CD4-positive, CD25-positive, alpha-beta regulatory T cell (primary cell): Measurements from ENCODE around the gene CCDC201. TPM values are rescaled to one million over a fixed set of nuclear protein-coding genes. Genes with fewer than 3 reads are reported as not detected.

Source experiments
- ATAC-seq, 2 donors: fragments of 150-1000 bp; cut with Tn5 transposase; one replicate each; pipeline ENCODE4 v1.10.0; 2021; ENCODE audit warnings: low read depth in 2 of 2, moderate number of reproducible peaks in 2 of 2, moderate library complexity in 1 of 2
- DNase-seq, 3 donors: peaks; one replicate each; pipeline versions ENCODE4 v3.0.0 to v3.0.0-alpha.2; 2012 to 2022; ENCODE audit warnings: mixed read lengths in 1 of 3
- H3K27ac ChIP-seq: one replicate; pipeline ENCODE4 v1.7.0; 2013; ENCODE audit warnings: mild to moderate bottlenecking, low read length; ENCODE audit not compliant: insufficient read depth, poor library complexity, severe bottlenecking
- H3K27me3 ChIP-seq: one replicate; pipeline ENCODE4 v1.7.0; 2013; ENCODE audit warnings: low read length; ENCODE audit not compliant: control insufficient read depth, insufficient read depth
- H3K36me3 ChIP-seq: one replicate; pipeline ENCODE4 v1.7.0; 2013; ENCODE audit warnings: mild to moderate bottlenecking, low read length, moderate library complexity; ENCODE audit not compliant: control insufficient read depth, insufficient read depth
- H3K4me1 ChIP-seq: 2 replicates; pipeline ENCODE4 v1.7.0; 2013; ENCODE audit warnings: mild to moderate bottlenecking, low read length; ENCODE audit not compliant: insufficient read depth, control insufficient read depth, poor library complexity, severe bottlenecking
- H3K4me3 ChIP-seq: one replicate; pipeline ENCODE4 v1.7.0; 2013; ENCODE audit warnings: low read depth, mild to moderate bottlenecking, low read length, moderate library complexity
- H3K9me3 ChIP-seq, 2 experiments: 1 replicate in 1 of 2; 2 replicates in 1 of 2; pipeline ENCODE4 v1.7.0; 2013; ENCODE audit warnings: low read length in 2 of 2, mild to moderate bottlenecking in 1 of 2, moderate library complexity in 1 of 2; ENCODE audit not compliant: control insufficient read depth in 2 of 2
- H3K27ac Mint-ChIP-seq, 3 donors: one replicate each; pipeline ENCODE4 v1.8.0; 2020 to 2022; ENCODE audit warnings: mild to moderate bottlenecking in 3 of 3, mixed read lengths in 3 of 3, moderate library complexity in 2 of 3
- H3K27me3 Mint-ChIP-seq: one replicate; pipeline ENCODE4 v1.8.0; 2022; ENCODE audit warnings: mild to moderate bottlenecking, mixed read lengths
- H3K36me3 Mint-ChIP-seq: one replicate; pipeline ENCODE4 v1.8.0; 2020; ENCODE audit warnings: mixed read lengths
- H3K4me1 Mint-ChIP-seq, 4 donors: one replicate each; pipeline ENCODE4 v1.8.0; 2020 to 2022; ENCODE audit warnings: mixed read lengths in 4 of 4, mild to moderate bottlenecking in 1 of 4
- H3K4me3 Mint-ChIP-seq, 4 donors: one replicate each; pipeline ENCODE4 v1.8.0; 2020 to 2022; ENCODE audit warnings: mild to moderate bottlenecking in 4 of 4, mixed read lengths in 4 of 4, moderate library complexity in 3 of 4
- H3K9me3 Mint-ChIP-seq, 7 donors: one replicate each; pipeline ENCODE4 v1.8.0; 2020 to 2022; ENCODE audit warnings: mixed read lengths in 7 of 7, mild to moderate bottlenecking in 3 of 7, moderate library complexity in 2 of 7
- polyA plus RNA-seq, 4 donors: library from polyadenylated mRNA; unstranded; fragments of 300-500 nt; fragmentation: Illumina TruSeq; gene quantifications; one replicate each; pipeline ENCODE4 v1.2.3, GENCODE V29; 2021
- total RNA-seq: library from RNA; stranded (reverse); gene quantifications from one replicate; pipeline ENCODE4 v1.2.3, GENCODE V29; 2022

CCDC201 gene
- total RNA-seq: not detected
- polyA plus RNA-seq: not detected

DNA sequence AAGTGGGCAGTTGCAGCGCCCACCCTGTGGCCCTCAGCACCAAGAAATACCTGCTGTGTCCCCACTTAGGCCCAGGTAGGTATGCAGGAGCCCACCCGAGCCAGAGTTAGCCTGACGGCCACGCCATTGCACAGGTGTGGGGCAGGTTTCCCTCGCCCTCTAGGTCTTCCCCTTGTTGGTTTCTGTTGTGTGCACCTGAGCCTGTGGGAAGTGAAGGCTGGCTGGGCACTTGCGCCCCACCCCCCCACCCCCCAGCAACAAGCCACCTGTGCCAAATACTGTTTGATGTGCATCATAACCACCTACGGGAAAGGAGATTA lies at the start of gene CCDC201:
CCDC201 (minus strand) TSS at position 48 of the 320 bp plus-strand sequence. CDS start 75 bp downstream, outside the sequence.
- H3K27me3 ChIP-seq: no peaks in the 10 kb centered on the region
- H3K27ac ChIP-seq: no peak within 1 kb of the TSS
- Mint-ChIP-seq H3K4me3 (no peak within 1 kb of the TSS), H3K36me3 (no peaks in the 10 kb centered on the region), H3K27me3 (peaks cover 12% of the 10 kb centered on the region), H3K4me1 (no peaks in the 10 kb centered on the region), H3K27ac (no peak within 1 kb of the TSS), H3K9me3 (peaks cover 0 to 3% (median 1%) of the 10 kb centered on the region in 7 donors)
- no peak within 1 kb of the TSS for H3K4me3 ChIP-seq
- no peaks in the 10 kb centered on the region for H3K36me3 ChIP-seq
- no peaks in the 10 kb centered on the region for H3K4me1 ChIP-seq
- ATAC-seq (no peak), DNase-seq (no peak)
- H3K9me3 ChIP-seq: no peaks in the 10 kb centered on the region

DNA sequence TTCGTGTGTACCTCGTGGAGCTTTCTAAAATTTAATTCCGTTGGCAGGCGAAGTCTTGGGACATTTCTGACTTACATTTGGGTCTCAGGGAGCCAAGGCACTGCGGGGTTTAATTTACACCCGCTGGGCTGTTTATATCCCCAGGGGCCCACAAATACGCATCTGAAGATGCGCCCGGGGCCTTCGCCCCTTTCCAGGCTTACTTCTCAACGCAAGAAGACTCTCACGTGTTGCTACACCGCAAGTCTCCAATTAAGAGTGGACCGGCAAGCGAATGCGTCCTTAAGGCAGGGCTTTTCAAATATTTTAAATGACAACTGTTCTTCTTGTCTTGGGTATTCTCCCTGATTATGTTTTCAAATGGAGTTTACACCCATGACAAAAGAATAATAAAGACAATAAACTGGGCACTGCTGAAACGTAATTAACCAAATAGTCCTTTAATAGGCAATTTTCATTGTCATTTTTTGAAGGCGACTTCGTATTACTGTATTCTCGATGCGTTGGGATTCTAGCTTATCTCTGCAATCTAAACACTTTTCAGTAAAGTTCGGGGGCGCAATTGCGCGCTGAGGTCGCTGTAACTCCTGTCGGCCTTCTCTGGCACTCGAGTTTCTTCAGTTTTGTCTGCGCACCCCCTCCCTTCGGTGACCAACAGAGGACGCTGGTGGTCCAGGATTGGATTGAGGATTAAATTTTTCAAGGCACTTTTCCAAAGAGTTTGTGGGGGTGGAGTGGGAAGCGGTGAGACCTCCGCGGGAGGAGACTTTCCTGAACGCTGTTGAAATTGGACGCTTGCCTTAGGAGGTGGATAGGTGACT lies 49.0 kb upstream of the CCDC201 start:
- Histone ChIP-seq H3K27me3 (peaks cover 20% of the 10 kb centered on the region), H3K4me3 (no peak overlapping the region), H3K9me3 (no peaks in the 10 kb centered on the region), H3K36me3 (no peaks in the 10 kb centered on the region), H3K27ac (no peak overlapping the region), H3K4me1 (peaks cover 4% of the 10 kb centered on the region)
- peaks cover 7 to 22% (median 14%) of the 10 kb centered on the region in 4 donors for H3K4me1 Mint-ChIP-seq
- H3K9me3 Mint-ChIP-seq: peaks cover 0 to 3% (median 0%) of the 10 kb centered on the region in 7 donors
- no peaks in the 10 kb centered on the region for H3K36me3 Mint-ChIP-seq
- H3K27ac Mint-ChIP-seq: no peak overlapping the region
- no peak for ATAC-seq
- peaks cover 77% of the 10 kb centered on the region for H3K27me3 Mint-ChIP-seq
- DNase-seq: no peak
- peak overlapping the region in 2 of 4 donors; percentile 58 to 68 for H3K4me3 Mint-ChIP-seq

DNA sequence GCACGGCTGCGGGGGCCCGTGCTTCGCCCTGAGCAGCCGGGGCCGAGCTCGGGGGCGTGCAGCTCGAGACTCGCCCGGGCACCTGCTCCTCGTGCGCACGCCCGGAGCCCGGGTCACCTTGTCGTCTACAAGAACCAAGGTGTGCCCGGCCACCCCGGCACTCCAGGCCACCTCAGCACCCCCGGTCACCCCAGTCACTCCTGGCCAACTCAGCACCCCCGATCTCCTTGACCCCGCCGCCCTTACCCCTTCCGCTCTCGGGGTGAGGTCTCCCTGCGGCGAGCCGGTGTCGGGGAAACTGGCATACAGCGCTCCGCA lies 48.5 kb upstream of the CCDC201 start:
- ATAC-seq (no peak), DNase-seq (no peak)
- peaks cover 75% of the 10 kb centered on the region for H3K27me3 Mint-ChIP-seq
- H3K4me1 Mint-ChIP-seq: peaks cover 7 to 22% (median 14%) of the 10 kb centered on the region in 4 donors
- Histone ChIP-seq H3K27me3 (peaks cover 21% of the 10 kb centered on the region), H3K4me1 (peaks cover 4% of the 10 kb centered on the region), H3K4me3 (no peak overlapping the region), H3K27ac (no peak overlapping the region), H3K9me3 (no peaks in the 10 kb centered on the region), H3K36me3 (no peaks in the 10 kb centered on the region)
- H3K27ac Mint-ChIP-seq: no peak overlapping the region
- no peaks in the 10 kb centered on the region for H3K36me3 Mint-ChIP-seq
- no peak overlapping the region for H3K4me3 Mint-ChIP-seq
- H3K9me3 Mint-ChIP-seq: peaks cover 0 to 3% (median 0%) of the 10 kb centered on the region in 7 donors

GRCh38 chr7:45920502-45921380 lies 47.9 kb upstream of the CCDC201 start, which contains the start of gene IGFBP3:
Gene IGFBP3 (minus strand): TSS chr7:45921272. CDS start chr7:45921140, 132 bp downstream.
- DNase-seq (peak in 1 of 3 donors; percentile 12), ATAC-seq (no peak)
- Mint-ChIP-seq H3K9me3 (peaks cover 0 to 3% (median 0%) of the 10 kb centered on the region in 7 donors), H3K4me1 (peaks cover 7 to 22% (median 14%) of the 10 kb centered on the region in 4 donors), H3K36me3 (no peaks in the 10 kb centered on the region), H3K27ac (no peak within 1 kb of the TSS), H3K4me3 (peak within 1 kb of the TSS in 1 of 4 donors; percentile 15), H3K27me3 (peaks cover 70% of the 10 kb centered on the region)
- H3K36me3 ChIP-seq: no peaks in the 10 kb centered on the region
- no peak within 1 kb of the TSS for H3K4me3 ChIP-seq
- H3K9me3 ChIP-seq: no peaks in the 10 kb centered on the region
- peaks cover 24% of the 10 kb centered on the region for H3K27me3 ChIP-seq
- H3K4me1 ChIP-seq: peaks cover 4% of the 10 kb centered on the region
- no peak within 1 kb of the TSS for H3K27ac ChIP-seq

DNA sequence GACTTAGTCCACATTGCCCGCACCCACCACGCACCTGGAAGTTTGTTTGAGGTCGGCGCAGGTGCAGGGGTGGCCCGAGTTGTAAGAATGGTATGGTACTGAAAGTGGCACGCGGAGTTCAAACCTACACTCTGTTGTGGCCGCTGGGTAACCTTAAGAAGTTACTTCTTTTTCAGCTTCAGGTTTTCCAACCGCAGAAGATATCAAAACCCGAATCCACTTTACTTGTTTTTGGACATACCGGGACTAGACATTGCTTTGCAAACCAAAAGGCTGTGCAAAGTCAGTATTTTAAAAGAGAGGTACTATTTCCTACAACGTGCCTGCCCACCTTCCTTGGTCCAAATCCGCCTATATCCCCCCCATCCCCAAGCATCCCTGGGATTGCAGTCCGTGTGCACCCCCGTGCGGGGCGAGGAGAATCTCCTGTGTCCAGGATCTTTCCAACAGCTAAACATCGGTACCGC lies 47.1 kb upstream of the CCDC201 start:
- ATAC-seq (no peak), DNase-seq (no peak)
- Histone ChIP-seq H3K36me3 (no peaks in the 10 kb centered on the region), H3K4me3 (no peak overlapping the region), H3K9me3 (no peaks in the 10 kb centered on the region), H3K4me1 (peaks cover 4% of the 10 kb centered on the region), H3K27me3 (peaks cover 24% of the 10 kb centered on the region), H3K27ac (no peak overlapping the region)
- H3K27ac Mint-ChIP-seq: no peak overlapping the region
- peaks cover 0 to 3% (median 0%) of the 10 kb centered on the region in 7 donors for H3K9me3 Mint-ChIP-seq
- peaks cover 7 to 22% (median 14%) of the 10 kb centered on the region in 4 donors for H3K4me1 Mint-ChIP-seq
- H3K4me3 Mint-ChIP-seq: peak overlapping the region in 1 of 4 donors; percentile 15
- peaks cover 69% of the 10 kb centered on the region for H3K27me3 Mint-ChIP-seq
- no peaks in the 10 kb centered on the region for H3K36me3 Mint-ChIP-seq

DNA sequence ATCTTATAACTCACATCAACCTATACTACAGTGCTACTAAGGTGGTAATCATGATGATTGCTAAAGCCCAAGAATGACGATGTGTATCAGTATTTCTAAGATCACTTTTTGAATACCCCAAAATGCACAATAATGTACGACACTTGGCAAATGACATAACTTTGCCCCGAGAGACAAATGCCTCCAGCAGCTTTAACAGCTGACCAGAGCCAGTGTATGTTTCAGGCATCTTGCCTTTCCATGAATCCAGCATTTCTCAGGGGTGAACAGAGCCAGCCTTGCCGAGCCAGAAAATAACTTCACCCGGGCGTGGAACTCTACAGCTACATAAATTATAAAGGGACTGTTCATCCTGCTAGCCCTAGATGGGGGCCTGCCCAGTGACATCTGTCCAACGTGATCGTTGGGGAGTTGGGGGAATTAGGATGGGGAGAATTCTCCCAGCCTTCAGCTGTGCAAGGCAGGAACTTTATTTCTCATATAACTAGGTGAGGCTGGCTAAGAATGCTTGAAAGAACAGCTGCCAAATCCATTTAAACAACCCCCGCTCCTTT lies 46.4 kb upstream of the CCDC201 start:
- Histone ChIP-seq H3K27ac (no peak overlapping the region), H3K27me3 (peaks cover 24% of the 10 kb centered on the region), H3K4me3 (no peak overlapping the region), H3K9me3 (no peaks in the 10 kb centered on the region), H3K4me1 (peaks cover 4% of the 10 kb centered on the region), H3K36me3 (no peaks in the 10 kb centered on the region)
- H3K27ac Mint-ChIP-seq: no peak overlapping the region
- ATAC-seq (no peak), DNase-seq (no peak)
- no peak overlapping the region for H3K4me3 Mint-ChIP-seq
- H3K36me3 Mint-ChIP-seq: no peaks in the 10 kb centered on the region
- peaks cover 0 to 3% (median 0%) of the 10 kb centered on the region in 7 donors for H3K9me3 Mint-ChIP-seq
- H3K4me1 Mint-ChIP-seq: peaks cover 7 to 22% (median 14%) of the 10 kb centered on the region in 4 donors
- peaks cover 63% of the 10 kb centered on the region for H3K27me3 Mint-ChIP-seq

GRCh38 chr7:45918556-45918955 lies 45.7 kb upstream of the CCDC201 start:
- H3K4me1 Mint-ChIP-seq: peaks cover 7 to 20% (median 14%) of the 10 kb centered on the region in 4 donors
- ATAC-seq (no peak), DNase-seq (no peak)
- H3K9me3 ChIP-seq: no peaks in the 10 kb centered on the region
- H3K36me3 Mint-ChIP-seq: no peaks in the 10 kb centered on the region
- no peak overlapping the region for H3K4me3 ChIP-seq
- no peak overlapping the region for H3K27ac ChIP-seq
- H3K36me3 ChIP-seq: no peaks in the 10 kb centered on the region
- H3K27me3 Mint-ChIP-seq: peaks cover 56% of the 10 kb centered on the region
- H3K9me3 Mint-ChIP-seq: peaks cover 0 to 3% (median 0%) of the 10 kb centered on the region in 7 donors
- peaks cover 4% of the 10 kb centered on the region for H3K4me1 ChIP-seq
- H3K4me3 Mint-ChIP-seq: no peak overlapping the region
- peaks cover 24% of the 10 kb centered on the region for H3K27me3 ChIP-seq
- no peak overlapping the region for H3K27ac Mint-ChIP-seq
